Testis (tissue), 2 donors: ENCODE data around the gene TACSTD2.

Experiments
- CTCF ChIP-seq, 3 experiments: fragments of 450-650 bp in 2 of 3; fragments of 200-600 bp in 1 of 3; sonication (generic) in 1 of 3; IDR thresholded peaks; one replicate each; pipeline ENCODE4 v1.5.1; 2016 to 2019; ENCODE audit warnings: antibody characterized with exemption in 3 of 3, mild to moderate bottlenecking in 2 of 3, moderate library complexity in 1 of 3
- POLR2A ChIP-seq: fragments of 450-650 bp; IDR thresholded peaks from one replicate; pipeline ENCODE4 v1.6.1; 2017; ENCODE audit warnings: antibody characterized with exemption, mild to moderate bottlenecking, moderate library complexity

- TF ChIP-seq CTCF (IDR thresholded peaks at IDR 0.05) (no peak), POLR2A (no peak)
Measured at GRCh38 chr1:58568271-58568860, 8.7 kb downstream of the TACSTD2 start.
